ENCODE data around the gene LACRT. TPM values are rescaled to one million over a fixed set of nuclear protein-coding genes. Genes with fewer than 3 reads are reported as not detected.

The LACRT gene, protein sequence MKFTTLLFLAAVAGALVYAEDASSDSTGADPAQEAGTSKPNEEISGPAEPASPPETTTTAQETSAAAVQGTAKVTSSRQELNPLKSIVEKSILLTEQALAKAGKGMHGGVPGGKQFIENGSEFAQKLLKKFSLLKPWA
- total RNA-seq (2014; rRNA removed; shearing (Covaris generic)), result not detected in 2 replicates
- not detected in 2 replicates for polyA plus RNA-seq (2016; fragmentation: Nextera tagmentation; extraction: Ambion mirVana)

GRCh38 chr12:54634795-54635194 lies at the start of gene LACRT:
TSS of gene LACRT (minus strand) at chr12:54634895. CDS start at chr12:54634841, 54 bp downstream.
- Histone ChIP-seq H3K4me3 (no peak within 1 kb of the TSS), H3K36me3 (ENCODE audit: low read depth) (no peaks in the 10 kb centered on the region), H3K27ac (no peak within 1 kb of the TSS), H3K4me2 (ENCODE audit: unreplicated experiment) (no peak within 1 kb of the TSS), H3K9ac (no peak within 1 kb of the TSS), H3F3A (ENCODE audit: insufficient read depth) (no peaks in the 10 kb centered on the region), H3K9me3 (ENCODE audit: low read depth) (no peaks in the 10 kb centered on the region), H3K9me2 (ENCODE audit: insufficient read depth) (no peaks in the 10 kb centered on the region), H2AFZ (no peak within 1 kb of the TSS), H3K79me2 (ENCODE audit: insufficient read depth) (no peaks in the 10 kb centered on the region), H3K27me3 (replicated peaks; ENCODE audit: insufficient read depth) (no peaks in the 10 kb centered on the region; the same call in 1 of the 2 replicates), H3K4me1 (ENCODE audit: insufficient read depth) (no peaks in the 10 kb centered on the region), H4K20me1 (ENCODE audit: insufficient read depth) (no peaks in the 10 kb centered on the region)
- no peak for DNase-seq
- TF ChIP-seq EZH2 (IDR thresholded peaks at IDR 0.05; ENCODE audit: insufficient read depth, poor library complexity, severe bottlenecking), result no peak
- TF ChIP-seq EZH2phosphoT487 (IDR thresholded peaks at IDR 0.05; ENCODE audit: insufficient read depth, low read depth), result no peak
- in situ Hi-C loops (cut with MboI), result no loop called here
- 21 to 38% methylated on average over 2 of the region's 2 CpGs for WGBS, 2 experiments (ENCODE audit: low coverage in 1 of 2, low lambda C conversion rate in 2 of 2, missing lambda C conversion rate in 2 of 2)

- no peaks in the 10 kb centered on the region for H3K27me3 ChIP-seq (replicated peaks; ENCODE audit: insufficient read depth)
- TF ChIP-seq EZH2phosphoT487 (IDR thresholded peaks at IDR 0.05; ENCODE audit: insufficient read depth, low read depth) (no peak), EZH2 (IDR thresholded peaks at IDR 0.05; ENCODE audit: insufficient read depth, poor library complexity, severe bottlenecking) (no peak)
- no peaks in the 10 kb centered on the region for H3F3A ChIP-seq (ENCODE audit: insufficient read depth)
- no peak overlapping the region for H3K4me2 ChIP-seq (ENCODE audit: unreplicated experiment)
- 0% methylated on average over 2 of the region's 2 CpGs for WGBS, 2 experiments (ENCODE audit: low coverage in 1 of 2, low lambda C conversion rate in 2 of 2, missing lambda C conversion rate in 2 of 2)
- no peaks in the 10 kb centered on the region for H3K9me3 ChIP-seq (ENCODE audit: low read depth)
- no peak overlapping the region for H3K9ac ChIP-seq
- no peak for DNase-seq
- H3K79me2 ChIP-seq (ENCODE audit: insufficient read depth), result no peaks in the 10 kb centered on the region
- H3K4me3 ChIP-seq, result no peak overlapping the region
- in situ Hi-C loops (cut with MboI), result no loop called here
- no peaks in the 10 kb centered on the region for H3K4me1 ChIP-seq (ENCODE audit: insufficient read depth)
- H4K20me1 ChIP-seq (ENCODE audit: insufficient read depth), result no peaks in the 10 kb centered on the region
- no peaks in the 10 kb centered on the region for H3K36me3 ChIP-seq (ENCODE audit: low read depth)
- no peak overlapping the region for H2AFZ ChIP-seq
- no peaks in the 10 kb centered on the region for H3K9me2 ChIP-seq (ENCODE audit: insufficient read depth)
- H3K27ac ChIP-seq, result no peak overlapping the region
These were observed 48.7 kb upstream of the LACRT start for GRCh38 chr12:54683398-54683797.

DNA sequence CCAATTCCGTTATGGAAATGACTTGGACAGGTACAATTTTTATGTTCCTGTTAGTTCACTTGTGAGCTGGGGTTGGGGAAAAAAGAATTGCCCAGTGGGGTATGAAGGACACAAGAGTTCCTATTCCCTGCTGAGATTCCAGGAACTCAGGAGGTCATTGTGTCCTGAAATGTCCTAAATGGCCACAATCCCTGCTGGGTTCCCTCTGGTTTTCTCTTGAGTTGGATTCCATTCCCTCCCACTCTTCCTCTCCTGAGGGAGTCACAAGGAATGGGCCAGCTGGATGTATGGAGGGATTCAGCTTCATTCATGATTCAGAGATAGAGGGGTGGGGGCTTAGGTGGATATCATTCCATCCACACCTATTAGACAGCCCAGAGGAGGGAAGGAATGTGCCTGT lies 48.0 kb upstream of the LACRT start:
- H3K27me3 ChIP-seq (replicated peaks; ENCODE audit: insufficient read depth), result 0 out of 2 replicates have a peak, but pooled peaks cover under 1% of the 10 kb centered on the region
- no peak overlapping the region for H3K4me2 ChIP-seq (ENCODE audit: unreplicated experiment)
- no peaks in the 10 kb centered on the region for H3K79me2 ChIP-seq (ENCODE audit: insufficient read depth)
- no peak overlapping the region for H3K4me3 ChIP-seq
- no peak for DNase-seq
- no peaks in the 10 kb centered on the region for H3K9me2 ChIP-seq (ENCODE audit: insufficient read depth)
- TF ChIP-seq EZH2 (IDR thresholded peaks at IDR 0.05; ENCODE audit: insufficient read depth, poor library complexity, severe bottlenecking) (no peak), EZH2phosphoT487 (IDR thresholded peaks at IDR 0.05; ENCODE audit: insufficient read depth, low read depth) (no peak)
- no peaks in the 10 kb centered on the region for H3F3A ChIP-seq (ENCODE audit: insufficient read depth)
- in situ Hi-C loops (cut with MboI), result no loop called here
- H4K20me1 ChIP-seq (ENCODE audit: insufficient read depth), result no peaks in the 10 kb centered on the region
- no peaks in the 10 kb centered on the region for H3K4me1 ChIP-seq (ENCODE audit: insufficient read depth)
- no peak overlapping the region for H3K9ac ChIP-seq
- no peak overlapping the region for H2AFZ ChIP-seq
- no peaks in the 10 kb centered on the region for H3K36me3 ChIP-seq (ENCODE audit: low read depth)
- 9 to 11% methylated on average over 1 of the region's 1 CpG for WGBS, 2 experiments (ENCODE audit: low coverage in 1 of 2, low lambda C conversion rate in 2 of 2, missing lambda C conversion rate in 2 of 2)
- H3K9me3 ChIP-seq (ENCODE audit: low read depth), result no peaks in the 10 kb centered on the region
- no peak overlapping the region for H3K27ac ChIP-seq

- no peaks in the 10 kb centered on the region for H3K79me2 ChIP-seq (ENCODE audit: insufficient read depth)
- no peaks in the 10 kb centered on the region for H3F3A ChIP-seq (ENCODE audit: insufficient read depth)
- no peaks in the 10 kb centered on the region for H3K4me1 ChIP-seq (ENCODE audit: insufficient read depth)
- H3K36me3 ChIP-seq (ENCODE audit: low read depth), result no peaks in the 10 kb centered on the region
- no peak overlapping the region for H3K9ac ChIP-seq
- H4K20me1 ChIP-seq (ENCODE audit: insufficient read depth), result no peaks in the 10 kb centered on the region
- H3K27me3 ChIP-seq (replicated peaks; ENCODE audit: insufficient read depth), result peaks cover 8% of the 10 kb centered on the region; the same call in 1 of the 2 replicates
- WGBS, 2 experiments (ENCODE audit: low coverage in 1 of 2, low lambda C conversion rate in 2 of 2, missing lambda C conversion rate in 2 of 2), result 0 to 14% methylated on average over 3 of the region's 3 CpGs
- no peaks in the 10 kb centered on the region for H3K9me3 ChIP-seq (ENCODE audit: low read depth)
- no peak overlapping the region for H2AFZ ChIP-seq
- H3K9me2 ChIP-seq (ENCODE audit: insufficient read depth), result no peaks in the 10 kb centered on the region
- no peak overlapping the region for H3K4me2 ChIP-seq (ENCODE audit: unreplicated experiment)
- no peak overlapping the region for H3K4me3 ChIP-seq
- in situ Hi-C loops (cut with MboI), result no loop called here
- no peak overlapping the region for H3K27ac ChIP-seq
- no peak for TF ChIP-seq EZH2 (IDR thresholded peaks at IDR 0.05; ENCODE audit: insufficient read depth, poor library complexity, severe bottlenecking)
- no peak for TF ChIP-seq EZH2phosphoT487 (IDR thresholded peaks at IDR 0.05; ENCODE audit: insufficient read depth, low read depth)
- peak; percentile 17 for DNase-seq
These were observed 45.7 kb upstream of the LACRT start for GRCh38 chr12:54680374-54680773.
